Activated CD8-positive, alpha-beta memory T cell treated with anti-CD3 and anti-CD28 coated beads, Interleukin-2, amount 50 U/mL, for 1 hour (primary cell): ENCODE data around the gene SLC25A27.

Experiments used
- DNase-seq: peaks from one replicate; pipeline ENCODE4 v3.0.0-alpha.2; 2020; ENCODE audit errors: extremely low read depth

The SLC25A27 gene

GRCh38 chr6:46651006-46651405, 1.8 kb upstream of the SLC25A27 start:
- DNase-seq: no peak

- DNase-seq: no peak
These were observed 959 bp upstream of the SLC25A27 start for GRCh38 chr6:46651816-46652215.

DNA sequence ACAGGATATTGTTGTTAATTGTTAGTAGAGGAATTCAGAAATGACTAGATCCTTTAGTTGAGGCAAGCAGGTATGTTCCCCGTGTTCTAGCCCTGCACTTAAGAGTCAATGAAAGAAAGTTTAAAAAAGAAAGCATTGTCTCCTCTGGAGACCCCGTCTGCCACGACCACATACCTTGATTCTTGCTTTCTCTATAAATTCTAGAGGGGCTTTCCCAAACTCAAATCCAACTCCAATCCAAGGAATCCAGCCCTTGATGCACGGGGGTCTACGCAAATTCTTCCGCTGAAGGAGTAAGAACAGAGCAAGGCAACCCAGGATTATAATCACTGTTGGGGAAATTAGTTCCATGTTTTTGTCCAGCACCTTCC, 558 bp upstream of the SLC25A27 start:
- DNase-seq: no peak

DNA sequence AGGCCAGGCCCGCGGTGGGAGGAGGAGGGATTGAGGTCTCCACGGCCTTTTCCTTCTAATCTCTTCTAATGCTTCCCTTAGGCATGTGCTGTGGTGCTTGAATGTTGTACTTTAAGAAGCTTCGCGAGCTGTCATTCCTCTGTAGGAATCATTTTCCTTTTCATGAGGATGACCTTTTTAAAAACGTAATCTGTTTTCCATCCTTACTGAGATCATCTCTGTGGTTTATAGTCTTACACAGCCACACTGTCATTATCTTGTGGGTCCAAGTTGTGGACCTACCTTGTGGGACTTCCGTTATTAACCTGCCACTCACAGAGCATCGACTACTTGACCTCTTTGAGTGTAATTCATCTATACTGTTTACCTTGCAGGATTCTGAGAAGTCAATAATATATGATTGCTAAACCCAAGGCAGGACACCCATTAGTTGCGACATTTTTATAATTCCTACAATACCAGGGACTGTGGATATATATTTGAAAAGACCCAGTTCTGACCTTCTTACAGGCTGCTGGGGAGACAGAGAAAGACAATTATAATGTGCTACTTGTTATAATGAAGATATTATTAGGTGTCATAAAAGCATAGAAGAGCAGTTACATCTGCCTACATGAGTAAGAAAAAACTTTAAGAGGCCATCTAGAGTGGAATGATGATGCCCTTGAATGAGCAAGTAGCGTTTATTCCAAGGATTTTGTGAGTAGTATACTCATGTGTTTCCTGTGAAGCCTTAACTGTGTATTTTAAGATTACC, 842 bp downstream of the SLC25A27 start:
- no peak for DNase-seq

- DNase-seq: no peak
These were observed 3.0 kb downstream of the SLC25A27 start for GRCh38 chr6:46655803-46656202.

- no peak for DNase-seq
These were observed 4.9 kb downstream of the SLC25A27 start for GRCh38 chr6:46657642-46658041.

GRCh38 chr6:46661483-46661882, 8.7 kb downstream of the SLC25A27 start:
- DNase-seq: no peak

- DNase-seq: no peak
These were observed 14.6 kb downstream of the SLC25A27 start for GRCh38 chr6:46667377-46667776.

GRCh38 chr6:46674410-46674809, 21.6 kb downstream of the SLC25A27 start:
- DNase-seq: no peak

DNA sequence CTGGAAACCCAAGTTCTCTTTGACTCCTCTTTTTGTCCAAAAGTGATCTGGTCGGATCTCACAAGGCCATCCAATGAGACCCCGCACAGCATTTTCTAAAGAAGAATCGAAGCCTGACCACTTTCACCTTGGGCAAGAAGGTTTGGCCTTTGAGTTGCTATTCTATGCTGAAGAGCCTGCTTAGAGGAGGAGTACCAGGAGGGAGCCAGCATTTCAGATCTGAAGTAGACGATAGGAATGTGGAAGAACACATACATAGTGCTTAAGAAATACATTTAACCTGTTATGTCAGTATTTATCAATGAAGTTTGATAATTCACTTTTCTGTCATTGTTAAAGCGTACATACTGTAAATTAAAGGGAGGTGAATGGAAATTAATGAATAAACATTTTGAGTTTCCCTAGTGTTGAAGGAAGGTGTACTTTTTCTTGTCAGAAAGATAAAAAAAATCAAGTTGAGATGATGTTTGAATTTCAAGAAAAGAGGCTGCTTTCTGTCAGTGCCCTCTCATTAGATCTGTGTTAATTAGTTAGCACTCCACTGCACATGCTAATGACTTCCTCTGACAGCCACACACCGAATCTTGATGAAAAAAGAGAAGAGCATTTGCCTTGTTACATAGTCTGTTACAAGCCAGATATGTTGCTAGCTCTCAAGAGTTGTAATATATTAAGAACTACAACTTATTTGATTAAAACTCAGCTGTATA, 24.0 kb downstream of the SLC25A27 start:
- no peak for DNase-seq

DNA sequence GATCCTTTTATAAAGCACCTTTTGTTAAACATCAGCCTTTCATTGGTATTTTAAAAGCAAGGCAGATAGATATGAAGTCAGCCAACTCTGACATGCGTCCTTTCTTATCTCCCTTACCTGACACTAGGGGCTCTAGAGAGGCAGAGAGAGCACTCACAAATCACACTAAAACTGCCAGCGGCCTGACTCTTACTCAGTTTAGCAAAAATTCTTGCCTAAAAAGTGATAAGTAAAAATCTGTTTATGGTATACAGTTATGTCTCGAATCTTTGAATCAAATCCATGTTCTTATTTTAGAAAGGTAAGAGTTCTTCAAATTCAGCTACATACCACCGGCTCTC, 24.5 kb downstream of the SLC25A27 start:
- no peak for DNase-seq

DNA sequence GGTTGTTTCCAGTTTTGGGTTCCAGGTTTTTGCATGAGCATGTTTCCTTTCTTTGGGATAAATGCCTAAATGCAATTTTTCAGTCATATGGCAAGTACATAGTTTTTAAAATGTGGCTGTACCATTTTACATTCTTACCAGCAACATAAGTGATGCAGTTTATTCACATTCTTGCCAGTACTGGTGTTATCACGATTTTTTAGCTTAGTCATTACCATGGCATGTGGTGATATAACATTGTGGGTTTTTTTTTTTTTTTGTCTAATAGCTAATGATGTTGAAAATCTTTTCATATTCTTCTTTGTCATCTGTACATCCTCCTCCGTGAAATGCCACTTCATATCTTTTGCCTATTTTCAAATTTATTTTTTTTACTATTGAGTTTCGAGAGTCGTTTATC, 32.0 kb downstream of the SLC25A27 start:
- no peak for DNase-seq

GRCh38 chr6:46687619-46688097, 34.9 kb downstream of the SLC25A27 start, which contains the start of gene TDRD6:
TSS of gene TDRD6 (plus strand) at chr6:46687885. CDS start at chr6:46688129, 244 bp downstream.
- no peak for DNase-seq

DNA sequence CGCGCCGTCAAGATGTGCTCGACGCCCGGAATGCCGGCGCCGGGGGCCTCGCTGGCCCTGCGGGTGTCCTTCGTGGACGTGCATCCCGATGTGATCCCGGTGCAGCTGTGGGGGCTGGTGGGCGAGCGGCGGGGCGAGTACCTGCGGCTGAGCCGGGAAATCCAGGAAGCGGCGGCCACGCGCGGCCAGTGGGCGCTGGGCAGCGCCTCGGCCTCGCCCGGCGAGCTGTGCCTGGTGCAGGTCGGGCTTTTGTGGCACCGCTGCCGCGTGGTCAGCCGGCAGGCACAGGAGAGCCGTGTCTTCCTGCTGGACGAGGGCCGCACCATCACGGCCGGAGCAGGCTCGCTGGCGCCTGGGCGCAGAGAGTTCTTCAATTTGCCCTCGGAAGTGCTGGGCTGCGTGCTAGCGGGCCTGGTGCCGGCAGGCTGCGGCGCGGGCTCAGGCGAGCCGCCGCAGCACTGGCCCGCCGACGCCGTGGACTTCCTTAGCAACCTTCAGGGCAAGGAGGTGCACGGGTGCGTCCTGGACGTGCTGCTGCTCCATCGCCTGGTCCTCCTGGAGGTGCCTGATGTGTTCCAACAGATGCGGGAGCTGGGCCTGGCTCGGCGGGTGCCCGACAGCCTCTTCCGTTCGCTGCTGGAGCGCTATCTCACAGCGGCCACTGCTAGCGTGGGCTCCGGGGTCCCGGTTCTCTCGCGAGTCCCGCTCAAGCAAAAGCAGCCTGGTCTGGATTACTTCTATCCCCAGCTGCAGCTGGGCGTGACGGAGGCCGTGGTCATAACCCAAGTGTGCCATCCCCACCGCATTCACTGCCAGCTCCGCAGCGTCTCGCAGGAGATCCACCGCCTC, 35.6 kb downstream of the SLC25A27 start:
- no peak for DNase-seq

DNA sequence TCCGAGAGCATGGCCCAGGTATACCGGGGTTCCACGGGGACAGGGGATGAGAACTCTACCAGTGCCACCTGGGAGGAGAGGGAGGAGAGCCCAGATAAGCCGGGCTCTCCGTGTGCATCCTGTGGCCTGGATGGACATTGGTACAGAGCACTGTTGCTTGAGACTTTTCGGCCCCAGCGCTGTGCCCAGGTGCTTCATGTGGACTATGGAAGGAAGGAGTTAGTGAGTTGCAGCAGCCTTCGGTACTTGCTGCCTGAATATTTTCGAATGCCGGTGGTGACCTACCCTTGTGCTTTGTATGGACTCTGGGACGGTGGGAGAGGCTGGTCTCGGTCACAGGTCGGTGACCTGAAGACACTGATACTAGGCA, 36.2 kb downstream of the SLC25A27 start:
- DNase-seq: no peak

GRCh38 chr6:46689657-46690056, 36.9 kb downstream of the SLC25A27 start:
- DNase-seq: no peak

DNA sequence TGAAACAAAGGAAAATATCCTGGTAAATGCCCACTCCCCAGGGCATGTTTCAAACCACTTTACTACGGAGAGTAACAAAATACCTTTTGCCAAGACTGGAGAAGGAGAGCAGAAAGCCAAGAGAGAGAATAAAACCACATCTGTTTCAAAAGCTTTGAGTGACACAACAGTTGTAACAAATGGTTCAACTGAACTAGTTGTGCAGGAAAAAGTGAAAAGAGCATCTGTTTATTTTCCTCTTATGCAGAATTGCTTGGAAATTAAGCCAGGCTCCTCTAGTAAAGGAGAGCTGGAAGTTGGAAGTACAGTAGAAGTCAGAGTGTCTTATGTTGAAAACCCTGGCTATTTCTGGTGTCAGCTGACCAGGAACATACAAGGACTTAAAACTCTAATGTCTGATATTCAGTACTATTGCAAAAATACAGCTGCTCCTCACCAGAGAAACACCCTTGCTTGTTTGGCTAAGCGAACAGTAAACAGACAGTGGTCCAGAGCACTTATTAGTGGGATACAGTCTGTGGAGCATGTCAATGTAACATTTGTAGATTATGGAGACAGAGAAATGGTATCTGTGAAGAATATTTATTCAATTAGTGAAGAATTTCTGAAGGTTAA, 37.5 kb downstream of the SLC25A27 start:
- no peak for DNase-seq

DNA sequence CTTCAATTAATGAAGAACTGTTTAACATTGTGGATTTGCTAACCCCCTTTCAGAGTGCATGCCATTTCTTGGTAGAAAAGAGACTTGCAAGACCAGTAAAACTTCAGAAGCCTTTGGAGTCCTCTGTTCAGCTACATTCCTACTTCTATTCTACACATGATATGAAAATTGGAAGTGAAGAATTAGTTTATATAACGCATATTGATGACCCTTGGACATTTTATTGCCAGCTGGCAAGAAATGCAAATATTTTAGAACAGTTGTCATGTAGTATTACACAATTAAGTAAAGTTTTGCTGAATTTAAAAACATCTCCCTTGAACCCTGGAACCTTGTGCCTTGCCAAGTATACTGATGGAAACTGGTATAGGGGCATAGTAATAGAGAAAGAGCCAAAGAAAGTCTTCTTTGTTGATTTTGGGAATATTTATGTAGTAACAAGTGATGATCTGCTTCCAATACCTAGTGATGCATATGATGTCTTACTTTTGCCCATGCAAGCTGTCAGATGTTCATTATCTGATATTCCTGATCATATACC, 38.2 kb downstream of the SLC25A27 start:
- no peak for DNase-seq

DNA sequence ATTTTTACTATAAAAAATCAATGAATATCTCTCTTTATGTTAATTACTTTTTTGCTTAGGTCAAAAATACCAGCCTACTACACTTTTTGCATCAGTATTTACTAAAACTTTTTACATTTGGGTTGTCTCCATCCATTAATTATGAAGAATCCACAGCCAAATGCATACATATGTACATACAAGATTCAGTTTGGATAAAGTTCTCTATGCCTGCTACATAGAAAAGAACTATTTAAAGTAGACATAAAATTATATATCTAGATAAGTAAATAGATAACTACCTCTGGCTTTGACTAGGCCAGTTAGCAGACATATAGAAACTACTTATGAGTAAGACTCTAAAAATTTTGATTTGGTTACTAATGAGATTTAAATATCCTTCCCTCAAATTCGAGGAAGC, 47.2 kb downstream of the SLC25A27 start:
- DNase-seq: no peak

GRCh38 chr6:46704562-46704961, 51.8 kb downstream of the SLC25A27 start:
- no peak for DNase-seq

- DNase-seq: no peak
These were observed 53.7 kb downstream of the SLC25A27 start for GRCh38 chr6:46706464-46706863.

DNA sequence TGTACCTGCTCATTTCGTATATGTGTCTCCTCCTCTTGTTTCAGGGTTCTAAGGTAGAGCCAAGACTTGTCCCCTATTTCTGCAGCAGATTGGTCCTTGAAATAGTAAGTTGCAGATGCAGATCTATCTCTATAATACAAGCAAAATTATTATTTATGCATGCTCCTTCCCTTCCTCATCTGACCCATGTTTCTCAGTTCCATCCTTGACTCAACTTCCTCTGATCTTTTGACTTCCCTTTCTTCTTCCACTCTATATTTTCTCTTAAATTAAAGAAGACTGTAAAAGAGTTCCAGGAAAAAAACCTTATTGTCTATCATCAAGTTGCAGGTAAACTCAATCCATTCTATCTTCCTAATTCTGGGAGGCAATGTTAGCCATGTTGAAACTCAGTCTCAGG, 58.7 kb downstream of the SLC25A27 start:
- no peak for DNase-seq
